ENCODE measurements around the gene GCA.
A peak's percentile ranks its signal among the peaks of the same experiment; 100 is the strongest.

Gene GCA

GRCh38 chr2:162385536-162385935 is 41.6 kb downstream of the GCA start:
- CTCF ChIA-PET: no interaction called here
- TF ChIP-seq, protein P1, sequence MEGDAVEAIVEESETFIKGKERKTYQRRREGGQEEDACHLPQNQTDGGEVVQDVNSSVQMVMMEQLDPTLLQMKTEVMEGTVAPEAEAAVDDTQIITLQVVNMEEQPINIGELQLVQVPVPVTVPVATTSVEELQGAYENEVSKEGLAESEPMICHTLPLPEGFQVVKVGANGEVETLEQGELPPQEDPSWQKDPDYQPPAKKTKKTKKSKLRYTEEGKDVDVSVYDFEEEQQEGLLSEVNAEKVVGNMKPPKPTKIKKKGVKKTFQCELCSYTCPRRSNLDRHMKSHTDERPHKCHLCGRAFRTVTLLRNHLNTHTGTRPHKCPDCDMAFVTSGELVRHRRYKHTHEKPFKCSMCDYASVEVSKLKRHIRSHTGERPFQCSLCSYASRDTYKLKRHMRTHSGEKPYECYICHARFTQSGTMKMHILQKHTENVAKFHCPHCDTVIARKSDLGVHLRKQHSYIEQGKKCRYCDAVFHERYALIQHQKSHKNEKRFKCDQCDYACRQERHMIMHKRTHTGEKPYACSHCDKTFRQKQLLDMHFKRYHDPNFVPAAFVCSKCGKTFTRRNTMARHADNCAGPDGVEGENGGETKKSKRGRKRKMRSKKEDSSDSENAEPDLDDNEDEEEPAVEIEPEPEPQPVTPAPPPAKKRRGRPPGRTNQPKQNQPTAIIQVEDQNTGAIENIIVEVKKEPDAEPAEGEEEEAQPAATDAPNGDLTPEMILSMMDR (conservative IDR thresholded peaks at IDR 0.05; ENCODE audit: low read depth): no peak

DNA sequence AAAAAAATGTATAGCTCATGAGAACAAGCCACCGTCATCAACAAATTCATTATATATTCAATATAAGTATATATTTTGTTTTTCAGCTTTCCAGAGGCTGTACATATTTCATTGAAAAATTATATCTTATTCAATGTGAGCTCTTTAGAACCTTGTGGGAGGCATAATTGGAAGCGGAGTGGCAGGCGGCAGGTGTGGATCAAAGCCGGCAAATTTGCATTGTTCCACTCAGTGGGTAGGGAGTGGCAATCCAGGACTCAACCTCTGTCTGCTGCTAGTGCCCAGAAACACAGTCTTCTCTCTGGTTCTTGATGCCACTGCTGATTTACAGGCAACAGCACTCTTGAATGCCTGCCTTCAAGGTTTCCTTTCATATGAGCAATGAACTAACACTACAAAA is 46.9 kb downstream of the GCA start:
- CTCF ChIA-PET: interaction anchor here (0.6 to 0.7 kb wide), 2 partner anchors 53 to 380 kb away, joined by 3 read pairs; no protein-coding TSS in a partner anchor
- H3K27ac ChIP-seq: no peak overlapping the region
- no peak for DNase-seq (ENCODE audit: low spot score)
- POLR2A ChIA-PET (ENCODE audit: low non-redundant PET): no interaction called here
- TF ChIP-seq, protein P1 (conservative IDR thresholded peaks at IDR 0.05; ENCODE audit: low read depth): no peak

More at GRCh38 chr2:162385536-162385935, 41.6 kb downstream of the GCA start:
- POLR2A ChIA-PET (ENCODE audit: low non-redundant PET): no interaction called here
- no peak overlapping the region for H3K27ac ChIP-seq
- DNase-seq (ENCODE audit: low spot score): no peak

GRCh38 chr2:162400336-162400735 is 56.4 kb downstream of the GCA start:
- ChIA-PET CTCF (interaction anchor here (0.5 kb wide), 1 partner anchor 202 kb away, joined by 8 read pairs; no protein-coding TSS in a partner anchor), POLR2A (ENCODE audit: low non-redundant PET) (no interaction called here)
- TF ChIP-seq, protein P1 (conservative IDR thresholded peaks at IDR 0.05; ENCODE audit: low read depth): no peak
- DNase-seq (ENCODE audit: low spot score): no peak
- no peak overlapping the region for H3K27ac ChIP-seq

DNA sequence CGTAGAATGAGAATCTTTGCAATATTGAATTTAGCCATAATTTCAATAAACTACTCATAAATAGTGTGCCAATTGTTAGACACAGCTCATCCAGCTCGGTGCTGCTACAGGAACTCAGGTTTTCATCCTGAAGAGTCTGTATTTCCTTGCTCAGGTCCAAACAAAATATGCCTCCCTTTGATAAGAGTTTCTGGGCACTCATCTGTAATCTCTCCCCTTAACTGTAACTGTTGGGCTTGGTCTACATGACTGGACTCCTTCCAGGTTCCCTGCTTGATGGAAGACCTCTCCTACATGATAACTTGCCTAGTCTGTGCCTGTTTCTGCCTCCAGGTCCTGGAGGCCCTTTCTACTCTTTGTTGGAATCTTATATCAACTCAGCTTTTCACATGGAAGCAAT is 57.9 kb downstream of the GCA start:
- ChIA-PET CTCF (no interaction called here), POLR2A (ENCODE audit: low non-redundant PET) (no interaction called here)
- TF ChIP-seq, protein P1 (conservative IDR thresholded peaks at IDR 0.05; ENCODE audit: low read depth): no peak
- H3K27ac ChIP-seq: no peak overlapping the region
- no peak for DNase-seq (ENCODE audit: low spot score)

GRCh38 chr2:162403884-162404283 is 60.0 kb downstream of the GCA start:
- TF ChIP-seq, protein P1 (conservative IDR thresholded peaks at IDR 0.05; ENCODE audit: low read depth): no peak
- ChIA-PET CTCF (interaction anchor here (0.7 kb wide), 1 partner anchor 82 kb away, joined by 5 read pairs; no protein-coding TSS in a partner anchor), POLR2A (ENCODE audit: low non-redundant PET) (no interaction called here)
- H3K27ac ChIP-seq: no peak overlapping the region
- DNase-seq (ENCODE audit: low spot score): peak; percentile 64
